Measurements from ENCODE around the gene CETN1.
A peak's percentile ranks its signal among the peaks of the same experiment; 100 is the strongest.

Gene CETN1

DNA sequence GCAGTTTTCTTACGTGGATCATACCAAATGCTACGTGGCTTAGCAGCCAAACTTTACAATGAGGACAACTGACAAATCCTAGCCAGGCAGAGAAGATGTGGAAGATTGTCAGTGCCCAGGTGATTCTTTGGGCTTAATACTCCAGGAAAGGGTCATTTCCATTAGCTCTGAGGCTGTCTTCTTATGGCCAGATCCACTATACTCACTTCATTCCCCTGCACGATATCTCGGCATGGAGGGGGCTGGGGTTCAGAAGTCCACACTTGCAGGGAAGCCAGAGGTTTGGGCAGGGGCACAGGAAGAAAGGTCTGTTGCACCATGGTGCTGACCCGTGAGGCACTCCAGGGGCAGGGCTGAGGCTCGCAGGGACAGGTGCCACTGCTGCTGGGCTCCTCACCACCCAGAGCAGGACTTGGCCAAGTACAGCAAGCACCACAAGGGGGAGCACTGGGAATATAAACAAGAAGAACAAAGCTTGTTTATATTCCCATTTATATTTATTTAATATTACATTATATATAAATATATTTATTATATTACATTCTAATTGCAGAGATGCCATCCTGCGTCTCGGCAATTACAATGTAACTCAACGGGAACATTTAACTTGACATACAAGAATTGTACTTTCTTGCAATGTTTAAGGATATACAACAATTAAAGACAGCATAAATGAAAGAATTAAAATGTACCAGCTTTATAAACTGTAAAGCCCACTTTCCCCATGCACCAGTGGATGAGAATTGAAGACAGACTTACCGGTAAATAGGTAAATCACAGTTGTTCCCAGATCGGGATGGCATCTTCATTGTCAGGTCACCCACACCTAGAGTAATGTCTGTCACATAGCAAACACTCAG, 43.8 kb downstream of the CETN1 start:
- DNase-seq (ENCODE audit: low read depth) = peak; percentile 51

DNA sequence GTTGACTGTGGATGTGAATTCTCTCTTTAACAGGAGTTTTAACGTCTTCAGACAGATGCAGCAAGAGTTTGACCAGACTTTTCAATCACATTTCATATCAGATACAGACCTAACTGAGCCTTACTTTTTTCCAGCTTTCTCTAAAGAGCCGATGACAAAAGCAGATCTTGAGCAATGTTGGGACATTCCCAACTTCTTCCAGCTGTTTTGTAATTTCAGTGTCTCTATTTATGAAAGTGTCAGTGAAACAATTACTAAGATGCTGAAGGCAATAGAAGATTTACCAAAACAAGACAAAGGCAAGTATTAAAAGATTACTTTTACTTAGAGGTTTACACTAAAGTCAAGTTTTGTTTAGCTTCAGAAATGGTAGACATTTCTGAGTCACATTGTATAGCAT, 47.1 kb downstream of the CETN1 start:
- no peak for DNase-seq (ENCODE audit: low read depth)

DNA sequence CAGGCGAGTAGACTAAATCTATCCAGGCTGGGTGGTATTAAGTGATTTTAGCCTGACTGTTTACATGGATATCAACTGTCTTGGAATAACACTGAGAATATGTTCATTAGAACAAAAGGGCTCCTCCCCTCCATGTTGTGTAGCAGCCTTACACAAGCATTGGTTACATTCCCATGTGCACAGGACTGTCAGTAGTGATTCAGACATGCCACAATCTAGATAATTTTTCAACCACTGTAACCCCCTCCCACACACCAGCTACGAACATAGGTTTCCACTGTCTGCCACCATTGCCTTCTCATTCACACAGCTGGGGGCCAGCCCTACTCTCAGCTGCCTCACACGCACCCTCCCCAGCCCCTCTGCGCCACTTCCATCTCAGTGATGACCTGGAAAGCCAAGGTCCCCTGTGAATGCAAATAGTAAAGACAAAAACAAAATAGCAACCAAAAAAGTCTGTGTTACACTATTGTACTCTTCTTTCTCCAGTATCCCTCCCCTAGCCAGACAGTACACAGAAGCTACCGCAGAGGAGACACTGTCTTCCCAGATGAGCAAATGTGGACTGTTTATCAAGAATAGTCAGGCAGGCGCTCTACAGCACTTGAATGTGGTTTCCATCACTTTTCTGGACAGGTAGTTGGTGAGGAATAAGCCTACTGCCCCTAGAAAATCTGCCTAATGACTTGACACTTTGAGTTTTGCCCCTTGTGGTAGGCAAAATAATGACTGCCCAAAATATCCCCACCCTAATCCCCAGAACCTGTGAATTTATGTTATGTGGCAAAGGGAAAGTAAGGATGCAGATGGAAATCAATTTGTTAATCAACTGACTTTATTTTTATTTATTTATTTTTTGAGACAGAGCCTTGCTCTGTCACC, 49.3 kb downstream of the CETN1 start:
- peak; percentile 9 for DNase-seq (ENCODE audit: low read depth)

DNA sequence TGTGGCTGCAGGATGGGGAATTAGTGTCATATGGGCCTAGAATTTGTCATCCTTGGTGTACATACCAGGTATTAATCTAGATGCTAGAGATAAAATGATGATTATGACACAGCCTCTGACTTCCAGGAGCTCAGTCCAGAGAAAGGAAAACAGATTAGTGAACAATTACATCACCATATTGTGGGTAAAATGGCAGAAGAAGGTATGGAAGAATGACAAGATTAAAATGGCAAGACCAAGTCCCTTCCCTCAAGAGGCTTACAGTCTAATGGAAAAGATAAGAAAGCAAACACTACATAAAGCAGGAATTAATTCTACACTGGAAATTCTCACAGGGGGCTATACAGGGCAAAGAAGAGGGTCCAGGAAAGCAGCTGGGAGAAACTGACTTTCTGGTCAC, 51.4 kb downstream of the CETN1 start:
- DNase-seq (ENCODE audit: low read depth) = no peak
